GM18909 (cell line): ENCODE data around the gene PRAME.
"Not testable (repeated sequence)": the region's sequence is repeated elsewhere in the genome, so short reads cannot be mapped to it uniquely, and the experiment has no call there.

Source experiments
- ATAC-seq: cut with Tn5 transposase; IDR thresholded peaks from one replicate; pipeline ENCODE4 v1.9.1; 2021; ENCODE audit warnings: mild to moderate bottlenecking; ENCODE audit not compliant: unreplicated experiment, poor library complexity

PRAME gene

DNA sequence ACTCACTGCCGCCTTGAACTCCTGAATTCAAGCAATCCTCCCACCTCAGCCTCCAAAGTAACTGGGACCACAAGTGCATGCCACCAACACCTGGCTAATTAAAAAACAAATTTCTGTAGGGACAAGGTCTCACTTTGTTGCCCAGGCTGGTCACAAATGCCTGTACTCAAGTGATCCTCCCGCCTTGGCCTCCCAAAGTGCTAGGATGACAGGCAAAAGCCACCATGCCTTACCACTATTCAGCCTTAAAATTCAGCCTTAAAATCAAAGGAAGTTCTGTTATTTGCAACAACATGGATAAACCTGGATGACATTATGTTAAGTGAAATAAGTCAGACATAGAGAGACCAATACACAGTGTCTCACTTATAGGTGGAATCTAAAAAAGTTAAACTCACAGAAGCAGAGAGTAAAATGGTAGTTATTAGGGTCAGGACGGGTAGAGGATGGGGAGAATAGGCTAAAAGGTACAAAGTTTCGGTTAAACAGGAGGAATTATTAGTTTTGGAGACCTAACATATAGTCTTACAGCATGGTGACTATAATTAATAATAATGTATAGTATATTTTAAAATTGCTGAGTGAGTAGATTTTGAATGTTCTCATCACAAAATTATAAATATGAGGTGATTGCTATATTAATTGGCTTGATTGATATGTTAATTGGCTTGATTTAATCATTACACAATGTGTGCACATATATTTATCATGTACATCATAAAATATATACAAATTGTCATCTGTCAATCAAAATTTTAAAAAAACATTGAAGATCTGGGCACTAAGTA is 32.7 kb downstream of the PRAME start:
- no peak for ATAC-seq

DNA sequence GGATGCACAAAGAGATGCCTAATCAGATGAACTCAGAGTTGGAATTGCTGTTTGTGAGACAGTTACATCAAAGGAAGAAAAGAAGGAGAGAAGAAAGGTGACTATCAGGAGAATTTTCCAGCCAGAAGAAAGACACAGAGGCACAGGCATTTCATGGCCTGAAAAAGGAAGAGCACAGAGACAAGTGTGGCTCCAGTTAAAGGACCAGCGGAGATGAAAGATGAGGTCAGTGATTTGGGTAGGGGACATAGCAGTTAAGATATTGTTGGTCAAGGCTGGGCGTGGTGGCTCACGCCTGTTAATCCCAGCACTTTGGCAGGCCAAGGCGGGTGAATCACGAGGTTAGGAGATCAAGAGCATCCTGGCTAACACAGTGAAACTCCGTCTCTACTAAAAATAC is 35.6 kb downstream of the PRAME start:
- ATAC-seq: no peak

- no peak for ATAC-seq
Measured at GRCh38 chr22:22521631-22522030, 37.4 kb downstream of the PRAME start.

GRCh38 chr22:22520667-22521602 is 38.1 kb downstream of the PRAME start:
- no peak for ATAC-seq

GRCh38 chr22:22520020-22520656 is 38.9 kb downstream of the PRAME start, which contains the start of gene ZNF280A:
ZNF280A (minus strand) TSS chr22:22520270; CDS start chr22:22515630, 4,640 bp downstream.
- ATAC-seq: no peak

DNA sequence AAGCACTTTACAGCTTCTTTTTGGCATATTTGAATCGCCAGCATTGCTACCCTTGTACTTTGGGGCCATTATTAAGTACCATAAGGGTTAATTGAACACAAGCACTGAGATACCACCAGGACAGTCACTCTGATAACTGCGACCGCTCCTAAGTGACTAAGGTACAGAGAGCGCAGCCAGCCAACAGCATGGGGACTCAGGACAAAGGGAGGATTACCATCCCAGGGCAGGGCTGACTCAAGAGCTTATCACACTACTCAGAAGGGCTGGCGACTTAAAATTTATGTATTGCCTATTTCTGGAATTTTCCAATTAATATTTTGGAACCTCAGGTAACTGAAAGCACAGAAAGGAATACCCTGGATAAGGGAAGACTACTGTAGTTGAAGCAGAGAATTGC is 39.5 kb downstream of the PRAME start:
- ATAC-seq: no peak

- ATAC-seq: no peak
Measured at GRCh38 chr22:22516992-22517391, 42.1 kb downstream of the PRAME start.

DNA sequence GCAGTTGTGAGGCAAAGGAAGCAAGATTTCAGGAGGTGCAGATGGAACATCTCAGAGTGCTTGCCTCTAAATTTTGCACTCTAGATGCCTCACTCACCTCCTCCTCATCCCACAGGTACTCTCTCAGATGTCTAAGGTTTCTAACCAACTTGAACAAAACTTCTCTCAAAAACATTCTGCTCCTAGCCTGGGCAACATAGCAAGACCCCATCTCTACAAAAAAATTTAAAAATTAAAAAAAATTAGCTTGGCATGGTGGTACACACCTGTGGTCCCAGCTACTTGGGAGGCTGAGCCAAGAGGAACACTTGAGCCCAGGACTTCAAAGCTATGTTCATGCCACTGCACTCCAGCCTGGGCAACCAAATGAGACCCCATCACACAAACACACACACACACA is 43.2 kb downstream of the PRAME start:
- no peak for ATAC-seq

GRCh38 chr22:22514431-22514830 is 44.6 kb downstream of the PRAME start:
- ATAC-seq: not testable (repeated sequence)

GRCh38 chr22:22513619-22514018 is 45.4 kb downstream of the PRAME start:
- ATAC-seq: no peak

- no peak for ATAC-seq
Measured at GRCh38 chr22:22512951-22513350, 46.1 kb downstream of the PRAME start.

GRCh38 chr22:22510833-22511232 is 48.2 kb downstream of the PRAME start:
- ATAC-seq: not testable (repeated sequence)

DNA sequence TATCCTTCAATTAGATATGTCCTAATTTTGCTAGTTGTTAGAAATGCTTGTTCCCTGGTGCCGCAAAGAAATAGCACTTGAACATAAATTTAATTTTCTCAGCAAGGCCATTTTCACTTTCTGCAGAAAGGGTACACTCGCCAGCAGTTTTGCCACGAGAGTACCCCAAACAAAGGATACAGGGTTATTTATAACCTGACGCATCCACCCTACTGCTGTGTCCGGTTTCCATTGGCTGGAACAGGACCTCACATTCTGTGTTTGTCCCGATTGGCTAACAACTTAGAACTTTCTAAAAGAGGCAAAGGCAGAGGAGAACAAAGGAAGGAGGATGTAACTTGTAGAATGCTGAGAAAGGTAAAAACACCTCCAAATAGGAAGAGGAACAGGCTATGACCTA is 49.2 kb downstream of the PRAME start:
- not testable (repeated sequence) for ATAC-seq

- peak; percentile 87 for ATAC-seq
Measured at GRCh38 chr22:22508274-22509176, 50.5 kb downstream of the PRAME start, which contains the start of gene ZNF280B. ZNF280B (minus strand) TSS chr22:22508742; CDS start chr22:22489398, 19,344 bp downstream.

DNA sequence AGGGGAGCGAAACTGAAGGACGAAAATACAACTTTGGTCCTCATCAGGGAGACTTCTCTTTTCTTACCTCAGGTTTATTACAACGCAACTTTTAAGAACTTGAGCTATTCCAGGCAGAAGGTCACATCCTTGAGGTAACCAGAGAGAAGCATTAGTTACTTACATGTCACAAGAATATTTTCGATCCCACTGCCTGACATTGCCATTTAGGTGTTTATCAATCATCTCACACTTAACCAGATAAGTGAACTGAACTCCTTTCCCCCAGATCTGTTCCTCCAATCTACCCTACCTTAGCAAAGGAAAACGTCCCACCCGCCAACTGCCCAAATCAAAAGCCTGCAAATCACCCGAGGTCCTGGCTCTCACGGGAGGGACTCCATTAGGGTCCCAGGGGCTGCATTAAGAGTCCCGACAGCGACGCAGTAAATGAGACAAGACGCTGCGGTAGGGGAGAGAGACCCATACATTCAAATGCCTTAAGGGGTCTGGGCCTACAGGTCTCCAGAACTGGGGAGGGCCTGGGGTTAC is 51.3 kb downstream of the PRAME start:
- ATAC-seq: no peak

DNA sequence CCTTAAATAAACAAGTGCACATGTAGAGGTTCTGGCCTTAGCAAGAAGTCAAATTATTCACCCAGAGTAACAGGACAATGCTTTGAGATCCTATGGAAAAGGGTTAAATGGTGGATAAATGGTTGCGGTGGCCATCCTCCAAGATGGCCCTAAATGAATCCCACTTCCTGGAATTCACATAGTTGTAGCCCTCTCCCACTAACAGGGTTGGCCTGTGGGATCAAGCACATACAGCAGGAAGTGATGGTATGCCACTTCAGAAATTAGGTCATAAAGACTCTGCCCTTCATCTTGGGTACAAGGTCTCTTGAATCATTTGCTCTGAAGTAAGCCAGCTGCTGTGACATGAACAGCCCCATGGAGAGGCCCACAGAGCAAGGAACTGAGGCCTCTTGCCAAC is 52.3 kb downstream of the PRAME start:
- no peak for ATAC-seq

- no peak for ATAC-seq
Measured at GRCh38 chr22:22498267-22498666, 60.8 kb downstream of the PRAME start.
